Measurements from ENCODE around the gene ELOB. TPM values are rescaled to one million over a fixed set of nuclear protein-coding genes. Genes with fewer than 3 reads are reported as not detected.

The ELOB gene
- polyA plus RNA-seq, 2 donors, result 361 to 887 TPM

DNA sequence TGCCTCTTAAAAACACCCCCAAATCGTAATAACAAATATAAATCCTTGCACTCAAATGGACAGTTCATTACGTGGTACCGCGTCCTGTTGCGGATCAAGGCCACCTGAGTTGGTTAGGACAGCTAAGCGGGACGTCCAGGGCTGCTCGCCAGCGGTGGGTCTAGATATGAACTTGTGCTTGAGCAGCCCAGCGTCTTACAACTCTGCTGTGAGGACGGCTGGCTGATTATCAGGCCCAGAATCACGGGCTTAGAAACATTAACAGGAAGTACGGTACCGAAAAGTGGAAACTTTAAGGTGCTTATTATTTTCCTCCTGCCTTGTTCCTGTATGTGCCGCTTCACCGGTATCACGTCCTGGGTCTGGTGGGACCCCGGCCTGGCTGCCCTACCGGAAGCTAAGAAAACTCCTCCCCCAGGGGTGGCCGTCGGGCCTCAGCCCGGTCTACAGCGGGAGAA, 25.5 kb downstream of the ELOB start:
- Histone ChIP-seq H3K4me3 (ENCODE audit: low read depth in 1 of 2, low read length in 2 of 2) (peak overlapping the region; percentile 85 to 86), H3K27ac (ENCODE audit: low read depth in 2 of 2, low read length in 1 of 2) (peak overlapping the region; percentile 100), H3K4me1 (ENCODE audit: control insufficient read depth in 2 of 2, insufficient read depth in 2 of 2, low read length in 1 of 2) (peaks cover 0 to 5% of the 10 kb centered on the region in 2 donors), H3K36me3 (ENCODE audit: control insufficient read depth in 2 of 2, insufficient read depth in 2 of 2, low read length in 1 of 2) (peaks cover 3 to 6% of the 10 kb centered on the region in 2 donors), H3K9me3 (ENCODE audit: control insufficient read depth in 2 of 2, insufficient read depth in 1 of 2, low read depth in 1 of 2, low read length in 1 of 2) (peaks cover 0 to 2% of the 10 kb centered on the region in 2 donors), H3K27me3 (ENCODE audit: control insufficient read depth in 1 of 2, insufficient read depth in 2 of 2, low read length in 2 of 2) (no peaks in the 10 kb centered on the region)
- whole genome bisulfite sequencing, 2 donors, result 56 to 57% methylated on average over 23 of the region's 23 CpGs

DNA sequence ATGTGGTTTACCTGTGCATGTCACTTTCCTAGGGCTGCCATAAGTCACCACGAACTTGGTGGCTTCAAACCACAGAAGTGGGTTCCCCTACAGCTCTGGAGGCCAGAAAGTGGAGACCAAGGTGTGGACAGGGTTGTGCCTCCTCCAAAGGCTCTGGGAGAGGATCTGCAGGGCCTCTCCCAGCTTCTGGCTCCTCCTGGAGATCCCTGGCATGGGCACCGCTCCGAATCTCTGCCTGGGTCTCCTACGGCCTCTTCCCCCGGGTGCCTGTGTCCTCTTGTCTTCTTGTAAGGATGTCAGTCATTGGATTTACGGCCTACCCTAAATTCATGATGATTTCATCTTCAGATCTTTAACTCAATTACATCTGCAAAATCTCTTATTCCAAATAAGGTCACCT, 27.1 kb downstream of the ELOB start:
- H3K4me3 ChIP-seq (ENCODE audit: low read depth in 1 of 2, low read length in 2 of 2), result no peak overlapping the region
- H3K27me3 ChIP-seq (ENCODE audit: control insufficient read depth in 1 of 2, insufficient read depth in 2 of 2, low read length in 2 of 2), result no peaks in the 10 kb centered on the region
- H3K9me3 ChIP-seq (ENCODE audit: control insufficient read depth in 2 of 2, insufficient read depth in 1 of 2, low read depth in 1 of 2, low read length in 1 of 2), result peaks cover 0 to 2% of the 10 kb centered on the region in 2 donors
- H3K4me1 ChIP-seq (ENCODE audit: control insufficient read depth in 2 of 2, insufficient read depth in 2 of 2, low read length in 1 of 2), result no peaks in the 10 kb centered on the region
- no peaks in the 10 kb centered on the region for H3K36me3 ChIP-seq (ENCODE audit: control insufficient read depth in 2 of 2, insufficient read depth in 2 of 2, low read length in 1 of 2)
- no peak overlapping the region for H3K27ac ChIP-seq (ENCODE audit: low read depth in 2 of 2, low read length in 1 of 2)
- WGBS, 2 donors, result 91 to 95% methylated on average over 6 of the region's 6 CpGs

DNA sequence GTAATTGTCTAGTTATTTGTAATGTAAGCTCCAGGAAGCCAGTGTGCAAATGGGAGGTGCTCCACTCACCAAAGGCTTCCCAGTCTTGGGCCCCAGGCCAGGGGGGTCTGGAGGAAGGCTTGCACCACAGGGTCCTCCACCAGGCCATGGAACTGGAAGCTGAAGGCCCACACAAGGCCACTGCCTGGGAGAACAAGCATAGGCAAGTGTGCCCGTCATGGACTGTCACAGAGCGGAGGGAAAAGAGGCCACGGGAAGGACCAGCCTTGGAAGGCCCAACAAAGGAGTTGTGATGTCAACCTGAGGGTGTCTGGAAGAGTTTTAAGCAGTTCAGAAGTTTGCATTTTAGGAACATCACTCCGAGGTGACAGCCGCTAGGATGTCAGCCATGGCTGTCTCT, 27.6 kb downstream of the ELOB start:
- no peak overlapping the region for H3K27ac ChIP-seq (ENCODE audit: low read depth in 2 of 2, low read length in 1 of 2)
- H3K4me1 ChIP-seq (ENCODE audit: control insufficient read depth in 2 of 2, insufficient read depth in 2 of 2, low read length in 1 of 2), result no peaks in the 10 kb centered on the region
- H3K36me3 ChIP-seq (ENCODE audit: control insufficient read depth in 2 of 2, insufficient read depth in 2 of 2, low read length in 1 of 2), result no peaks in the 10 kb centered on the region
- WGBS, 2 donors, result 97 to 98% methylated on average over 5 of the region's 5 CpGs
- H3K4me3 ChIP-seq (ENCODE audit: low read depth in 1 of 2, low read length in 2 of 2), result no peak overlapping the region
- H3K9me3 ChIP-seq (ENCODE audit: control insufficient read depth in 2 of 2, insufficient read depth in 1 of 2, low read depth in 1 of 2, low read length in 1 of 2), result peaks cover 0 to 2% of the 10 kb centered on the region in 2 donors
- no peaks in the 10 kb centered on the region for H3K27me3 ChIP-seq (ENCODE audit: control insufficient read depth in 1 of 2, insufficient read depth in 2 of 2, low read length in 2 of 2)

DNA sequence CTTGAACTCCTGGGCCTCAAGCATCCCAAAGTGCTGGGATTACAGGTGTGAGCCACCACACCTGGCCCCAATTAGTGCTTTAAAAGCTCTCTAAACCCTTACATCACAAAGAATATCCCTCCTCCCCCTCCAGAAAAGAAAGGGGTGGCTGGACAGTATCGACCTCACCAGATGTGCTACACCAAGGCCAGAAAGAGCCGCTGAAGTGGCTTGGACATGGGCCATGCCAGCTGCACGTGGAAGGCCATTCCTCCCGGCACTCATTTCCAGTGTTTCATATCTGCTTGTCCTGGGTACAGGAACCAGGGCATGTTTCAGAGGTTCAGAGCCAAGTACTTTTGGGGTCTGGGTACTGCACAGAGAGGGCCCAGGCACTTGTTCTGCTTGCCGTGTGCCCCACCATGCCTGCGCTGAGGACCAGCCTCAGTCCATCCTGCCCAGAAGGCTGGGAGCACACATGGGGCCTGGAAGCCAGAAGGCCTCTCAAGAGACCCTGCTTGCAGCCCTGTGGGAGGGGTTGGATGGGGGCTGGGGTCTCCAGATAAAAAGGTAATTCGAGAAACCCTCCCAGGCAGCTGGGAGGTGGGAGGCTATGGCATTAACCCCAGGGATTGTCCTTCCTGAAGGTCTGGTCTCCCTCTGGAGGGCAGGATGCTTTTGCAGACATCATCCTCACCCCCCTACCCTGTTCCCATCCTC, 28.2 kb downstream of the ELOB start:
- WGBS, 2 donors, result 88 to 93% methylated on average over 7 of the region's 7 CpGs
- H3K27me3 ChIP-seq (ENCODE audit: control insufficient read depth in 1 of 2, insufficient read depth in 2 of 2, low read length in 2 of 2), result no peaks in the 10 kb centered on the region
- no peak overlapping the region for H3K27ac ChIP-seq (ENCODE audit: low read depth in 2 of 2, low read length in 1 of 2)
- no peaks in the 10 kb centered on the region for H3K4me1 ChIP-seq (ENCODE audit: control insufficient read depth in 2 of 2, insufficient read depth in 2 of 2, low read length in 1 of 2)
- H3K36me3 ChIP-seq (ENCODE audit: control insufficient read depth in 2 of 2, insufficient read depth in 2 of 2, low read length in 1 of 2), result no peaks in the 10 kb centered on the region
- peaks cover 0 to 2% of the 10 kb centered on the region in 2 donors for H3K9me3 ChIP-seq (ENCODE audit: control insufficient read depth in 2 of 2, insufficient read depth in 1 of 2, low read depth in 1 of 2, low read length in 1 of 2)
- H3K4me3 ChIP-seq (ENCODE audit: low read depth in 1 of 2, low read length in 2 of 2), result no peak overlapping the region

DNA sequence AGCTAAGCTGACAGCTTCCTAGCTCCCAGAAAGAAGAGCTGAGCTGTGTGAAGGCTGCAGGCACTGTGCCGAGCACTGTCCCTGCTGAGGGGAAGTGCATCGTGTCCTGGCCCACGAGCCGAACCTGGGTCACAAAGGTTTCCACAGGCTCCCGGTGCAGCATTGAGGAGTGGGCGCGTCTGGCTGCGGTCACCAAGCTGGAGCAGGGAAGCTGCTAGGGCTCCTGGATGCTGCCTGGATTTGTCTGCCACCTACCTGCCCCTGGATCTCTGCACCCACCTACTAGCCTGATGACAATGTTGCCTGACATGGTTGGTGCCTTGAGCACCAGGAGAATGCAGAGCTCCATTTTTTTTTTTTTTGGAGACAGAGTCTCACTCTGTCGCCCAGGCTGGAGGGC, 31.1 kb downstream of the ELOB start:
- 85 to 89% methylated on average over 9 of the region's 9 CpGs for WGBS, 2 donors

DNA sequence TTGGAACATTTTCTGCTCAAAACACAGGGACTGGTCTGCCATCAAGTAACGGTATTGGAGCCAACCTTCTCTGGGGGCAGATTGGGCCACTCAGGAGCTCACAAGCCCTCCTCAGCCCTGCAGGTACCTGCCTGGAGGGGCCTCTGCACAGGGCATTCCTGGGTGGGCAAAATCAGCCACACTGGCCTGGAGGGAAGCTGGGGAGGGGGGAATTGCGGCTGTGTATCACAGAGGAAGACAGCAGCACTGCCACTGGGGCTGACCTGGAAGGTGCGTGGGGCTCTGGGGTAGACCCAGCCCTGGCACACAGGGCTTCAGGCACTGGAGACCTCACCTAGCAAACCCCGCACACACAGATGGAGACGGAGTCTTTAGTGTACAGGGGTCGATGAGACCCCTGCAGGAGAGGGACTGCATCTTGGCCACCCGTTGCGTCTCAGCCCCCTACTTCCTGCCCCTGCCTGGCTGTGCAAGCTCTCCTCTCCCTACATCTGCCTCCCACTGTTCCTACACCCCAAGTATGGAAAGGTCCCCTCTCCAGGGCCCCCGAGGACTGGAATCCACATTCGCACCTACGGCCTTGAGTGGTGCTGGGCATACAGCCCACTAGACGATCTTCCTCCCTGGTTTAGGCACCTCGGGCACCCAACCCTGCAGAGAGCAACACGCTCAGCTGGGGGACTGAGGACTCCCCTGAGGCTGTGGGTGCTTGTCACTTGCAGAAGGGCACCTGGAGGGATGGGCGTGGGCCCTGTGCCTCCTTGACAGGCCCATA, 31.8 kb downstream of the ELOB start:
- 73 to 77% methylated on average over 15 of the region's 15 CpGs for WGBS, 2 donors
- H3K4me3 ChIP-seq (ENCODE audit: low read depth in 1 of 2, low read length in 2 of 2), result no peak overlapping the region
- no peaks in the 10 kb centered on the region for H3K27me3 ChIP-seq (ENCODE audit: control insufficient read depth in 1 of 2, insufficient read depth in 2 of 2, low read length in 2 of 2)
- peaks cover 0 to 1% of the 10 kb centered on the region in 2 donors for H3K4me1 ChIP-seq (ENCODE audit: control insufficient read depth in 2 of 2, insufficient read depth in 2 of 2, low read length in 1 of 2)
- no peaks in the 10 kb centered on the region for H3K36me3 ChIP-seq (ENCODE audit: control insufficient read depth in 2 of 2, insufficient read depth in 2 of 2, low read length in 1 of 2)
- no peak overlapping the region for H3K27ac ChIP-seq (ENCODE audit: low read depth in 2 of 2, low read length in 1 of 2)
- no peaks in the 10 kb centered on the region for H3K9me3 ChIP-seq (ENCODE audit: control insufficient read depth in 2 of 2, insufficient read depth in 1 of 2, low read depth in 1 of 2, low read length in 1 of 2)

More for the DNA sequence above, 31.1 kb downstream of the ELOB start:
- no peak overlapping the region for H3K4me3 ChIP-seq (ENCODE audit: low read depth in 1 of 2, low read length in 2 of 2)
- no peaks in the 10 kb centered on the region for H3K4me1 ChIP-seq (ENCODE audit: control insufficient read depth in 2 of 2, insufficient read depth in 2 of 2, low read length in 1 of 2)
- H3K27ac ChIP-seq (ENCODE audit: low read depth in 2 of 2, low read length in 1 of 2), result no peak overlapping the region
- no peaks in the 10 kb centered on the region for H3K27me3 ChIP-seq (ENCODE audit: control insufficient read depth in 1 of 2, insufficient read depth in 2 of 2, low read length in 2 of 2)
- H3K36me3 ChIP-seq (ENCODE audit: control insufficient read depth in 2 of 2, insufficient read depth in 2 of 2, low read length in 1 of 2), result no peaks in the 10 kb centered on the region
- no peaks in the 10 kb centered on the region for H3K9me3 ChIP-seq (ENCODE audit: control insufficient read depth in 2 of 2, insufficient read depth in 1 of 2, low read depth in 1 of 2, low read length in 1 of 2)

DNA sequence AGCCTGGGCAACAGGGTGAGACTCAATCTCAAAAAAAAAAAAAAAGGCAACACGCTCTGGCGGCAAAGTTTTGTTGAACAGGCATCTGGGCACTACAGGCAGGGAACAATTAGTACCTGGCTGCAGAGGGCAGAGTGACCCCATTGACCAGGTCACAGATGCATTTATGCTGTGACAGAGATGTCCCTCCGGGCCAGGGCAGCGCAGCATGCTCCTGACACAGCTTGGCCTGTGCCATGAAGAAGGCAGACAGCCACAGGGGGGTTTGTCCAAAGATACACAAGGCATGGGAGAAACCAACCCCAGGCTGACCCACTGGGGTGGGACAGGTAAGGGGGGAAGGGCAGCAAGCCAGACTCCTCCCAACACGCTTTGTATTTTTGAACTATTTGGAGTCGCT, 32.4 kb downstream of the ELOB start:
- H3K36me3 ChIP-seq (ENCODE audit: control insufficient read depth in 2 of 2, insufficient read depth in 2 of 2, low read length in 1 of 2), result no peaks in the 10 kb centered on the region
- no peak overlapping the region for H3K27ac ChIP-seq (ENCODE audit: low read depth in 2 of 2, low read length in 1 of 2)
- no peaks in the 10 kb centered on the region for H3K27me3 ChIP-seq (ENCODE audit: control insufficient read depth in 1 of 2, insufficient read depth in 2 of 2, low read length in 2 of 2)
- no peaks in the 10 kb centered on the region for H3K9me3 ChIP-seq (ENCODE audit: control insufficient read depth in 2 of 2, insufficient read depth in 1 of 2, low read depth in 1 of 2, low read length in 1 of 2)
- H3K4me1 ChIP-seq (ENCODE audit: control insufficient read depth in 2 of 2, insufficient read depth in 2 of 2, low read length in 1 of 2), result peaks cover 0 to 4% of the 10 kb centered on the region in 2 donors
- 90 to 96% methylated on average over 6 of the region's 6 CpGs for WGBS, 2 donors
- no peak overlapping the region for H3K4me3 ChIP-seq (ENCODE audit: low read depth in 1 of 2, low read length in 2 of 2)

DNA sequence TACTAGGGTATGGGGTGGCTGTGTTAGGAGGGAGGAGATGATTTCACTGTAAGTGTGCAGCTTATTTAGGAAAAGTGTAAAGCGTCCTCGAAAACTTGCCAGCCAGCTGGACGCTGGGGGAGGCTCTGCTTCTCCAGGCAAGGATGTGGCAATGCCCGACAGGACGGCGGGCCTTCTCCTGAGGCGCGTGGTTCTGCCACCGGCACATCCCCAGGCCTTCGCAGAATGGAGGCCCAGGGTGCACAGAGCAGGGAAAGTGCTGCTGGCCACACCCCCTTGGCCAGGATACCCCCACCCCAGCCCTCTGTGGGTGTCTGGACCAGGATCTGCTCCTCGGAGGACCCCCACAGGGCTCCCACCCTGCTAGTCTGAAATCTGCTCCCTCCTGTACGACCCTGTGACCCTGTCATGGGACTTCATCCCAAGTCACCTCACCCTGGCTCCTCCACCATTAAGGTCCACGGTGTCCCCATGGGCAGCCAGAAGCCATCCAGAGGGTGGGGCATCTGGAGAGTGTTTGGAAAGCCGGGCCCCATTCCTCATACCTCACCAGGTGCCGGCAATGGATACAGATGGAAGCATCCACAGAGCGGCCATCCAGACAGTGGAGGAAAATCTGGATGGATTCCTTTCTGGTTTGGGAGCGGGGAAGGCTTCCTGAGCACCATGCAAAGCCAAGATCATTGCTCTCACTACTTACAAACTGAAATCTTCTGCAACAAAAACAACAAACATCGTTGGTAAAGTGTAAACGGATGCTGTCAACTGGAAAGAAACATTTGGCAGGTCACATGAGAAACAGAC, 33.9 kb downstream of the ELOB start:
- WGBS, 2 donors, result 85 to 87% methylated on average over 19 of the region's 19 CpGs
- H3K4me3 ChIP-seq (ENCODE audit: low read depth in 1 of 2, low read length in 2 of 2), result no peak overlapping the region
- no peaks in the 10 kb centered on the region for H3K9me3 ChIP-seq (ENCODE audit: control insufficient read depth in 2 of 2, insufficient read depth in 1 of 2, low read depth in 1 of 2, low read length in 1 of 2)
- no peak overlapping the region for H3K27ac ChIP-seq (ENCODE audit: low read depth in 2 of 2, low read length in 1 of 2)
- peaks cover 0 to 4% of the 10 kb centered on the region in 2 donors for H3K4me1 ChIP-seq (ENCODE audit: control insufficient read depth in 2 of 2, insufficient read depth in 2 of 2, low read length in 1 of 2)
- H3K27me3 ChIP-seq (ENCODE audit: control insufficient read depth in 1 of 2, insufficient read depth in 2 of 2, low read length in 2 of 2), result no peaks in the 10 kb centered on the region
- H3K36me3 ChIP-seq (ENCODE audit: control insufficient read depth in 2 of 2, insufficient read depth in 2 of 2, low read length in 1 of 2), result no peaks in the 10 kb centered on the region

DNA sequence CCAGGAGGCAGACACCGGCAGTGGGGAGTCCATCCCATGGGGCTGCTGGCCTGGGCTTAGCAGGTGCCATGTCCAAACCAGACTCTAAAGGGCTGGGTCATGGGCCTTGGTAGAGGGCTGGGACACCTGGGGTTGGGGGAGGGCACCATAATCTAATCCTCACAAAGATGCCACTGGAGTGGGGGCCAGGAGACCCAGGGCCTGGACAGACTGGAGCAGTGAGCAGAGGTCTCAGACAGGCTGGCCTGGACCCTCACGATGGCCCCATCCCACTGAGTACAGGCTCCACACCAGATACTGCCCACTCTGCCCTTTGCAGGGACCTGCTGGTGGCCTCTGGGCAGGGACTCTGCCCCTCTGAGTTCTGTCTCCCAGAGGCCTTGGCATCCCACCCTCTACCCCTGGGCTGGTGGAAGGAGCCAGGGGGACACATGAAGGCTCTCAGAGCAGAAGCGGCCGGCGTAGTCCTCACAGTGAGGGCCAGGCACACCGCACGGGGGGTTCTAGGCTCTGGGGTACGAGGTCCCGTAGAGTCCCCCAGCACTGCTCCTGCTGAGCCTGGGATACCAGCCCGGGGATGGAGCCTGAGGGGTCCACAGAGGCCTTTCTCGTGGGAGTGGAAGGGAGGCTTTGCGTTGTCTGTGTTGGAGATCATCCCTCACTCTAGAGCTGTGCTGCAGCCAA, 34.6 kb downstream of the ELOB start:
- H3K9me3 ChIP-seq (ENCODE audit: control insufficient read depth in 2 of 2, insufficient read depth in 1 of 2, low read depth in 1 of 2, low read length in 1 of 2), result no peaks in the 10 kb centered on the region
- no peak overlapping the region for H3K4me3 ChIP-seq (ENCODE audit: low read depth in 1 of 2, low read length in 2 of 2)
- no peaks in the 10 kb centered on the region for H3K36me3 ChIP-seq (ENCODE audit: control insufficient read depth in 2 of 2, insufficient read depth in 2 of 2, low read length in 1 of 2)
- H3K27ac ChIP-seq (ENCODE audit: low read depth in 2 of 2, low read length in 1 of 2), result no peak overlapping the region
- WGBS, 2 donors, result 90 to 95% methylated on average over 12 of the region's 12 CpGs
- no peaks in the 10 kb centered on the region for H3K27me3 ChIP-seq (ENCODE audit: control insufficient read depth in 1 of 2, insufficient read depth in 2 of 2, low read length in 2 of 2)
- H3K4me1 ChIP-seq (ENCODE audit: control insufficient read depth in 2 of 2, insufficient read depth in 2 of 2, low read length in 1 of 2), result peaks cover 0 to 4% of the 10 kb centered on the region in 2 donors
